GM19193 (cell line): ENCODE results near the gene GRK2.

Experiments
- POLR2A ChIP-seq: IDR thresholded peaks from 4 replicates; pipeline ENCODE4 v1.6.1; 2011; ENCODE audit not compliant: insufficient read depth, insufficient read length; ENCODE audit errors: extremely low read depth

GRK2 gene

GRCh38 chr11:67282155-67282875, 16.0 kb downstream of the GRK2 start:
- TF ChIP-seq POLR2A, result no peak

GRCh38 chr11:67282876-67283371, 16.7 kb downstream of the GRK2 start:
- TF ChIP-seq POLR2A, result no peak

GRCh38 chr11:67283481-67283963, 17.2 kb downstream of the GRK2 start:
- no peak for TF ChIP-seq POLR2A

GRCh38 chr11:67284811-67285540, 18.7 kb downstream of the GRK2 start:
- TF ChIP-seq POLR2A, result no peak

GRCh38 chr11:67285541-67286498, 19.5 kb downstream of the GRK2 start:
- TF ChIP-seq POLR2A, result no peak

- no peak for TF ChIP-seq POLR2A
These were observed 20.5 kb downstream of the GRK2 start for GRCh38 chr11:67286621-67287333.

- TF ChIP-seq POLR2A, result no peak
These were observed 21.3 kb downstream of the GRK2 start for GRCh38 chr11:67287355-67288197.

GRCh38 chr11:67288198-67288451, 21.9 kb downstream of the GRK2 start:
- TF ChIP-seq POLR2A, result no peak

GRCh38 chr11:67288452-67289225, 22.4 kb downstream of the GRK2 start:
- peak; percentile 94 for TF ChIP-seq POLR2A

GRCh38 chr11:67289226-67289650, 23.0 kb downstream of the GRK2 start, which contains the start of gene ANKRD13D:
Gene ANKRD13D (plus strand): TSS chr11:67289303. CDS start chr11:67289461, 158 bp downstream.
- TF ChIP-seq POLR2A, result no peak

GRCh38 chr11:67289651-67290479, 23.6 kb downstream of the GRK2 start:
- TF ChIP-seq POLR2A, result no peak

GRCh38 chr11:67290801-67291200, 24.5 kb downstream of the GRK2 start:
- TF ChIP-seq POLR2A, result no peak
